T-cell (primary cell): Measurements from ENCODE around the gene CLNS1A. TPM values are rescaled to one million over a fixed set of nuclear protein-coding genes. Genes with fewer than 3 reads are reported as not detected.
"Not testable (repeated sequence)": the region's sequence is repeated elsewhere in the genome, so short reads cannot be mapped to it uniquely, and the experiment has no call there.

Experiments
- ATAC-seq, 4 experiments: fragments of 200-7000 bp in 3 of 4; fragments of 150-1000 bp in 1 of 4; cut with Tn5 transposase; replicated peaks in 1 of 4; 1 replicate in 3 of 4; 2 replicates in 1 of 4; pipeline ENCODE4 v1.10.0; 2021; ENCODE audit warnings: moderate library complexity in 3 of 4, mild to moderate bottlenecking in 2 of 4, moderate number of reproducible peaks in 1 of 4
- CTCF ChIA-PET, 2 donors: fragments of 300-600 bp; sonication (Branson Sonifier 250); formaldehyde crosslinking; loops; one replicate each; lab custom pipeline; 2022; ENCODE audit warnings: antibody characterized with exemption in 2 of 2; lab: Charles Lee
- POLR2A ChIA-PET, 2 donors: fragments of 300-600 bp; sonication (Branson Sonifier 250); formaldehyde crosslinking; loops; one replicate each; lab custom pipeline; 2022; ENCODE audit warnings: antibody characterized with exemption in 2 of 2; lab: Charles Lee
- DNase-seq, 35 experiments: peaks; one replicate each; pipeline versions ENCODE4 v3.0.0 to v3.0.0-alpha.2; 2013 to 2023
- H3K27ac ChIP-seq: one replicate; pipeline ENCODE4 v1.5.1; 2013; ENCODE audit warnings: low read length
- H3K27me3 ChIP-seq, 2 experiments: replicated peaks in 1 of 2; 1 replicate in 1 of 2; 2 replicates in 1 of 2; pipeline versions ENCODE4 v1.6.1 to v1.7.0; 2013; ENCODE audit warnings: low read length in 1 of 2, mixed read lengths in 1 of 2; ENCODE audit not compliant: control insufficient read depth in 2 of 2, insufficient read depth in 2 of 2; ENCODE audit errors: extremely low read depth in 1 of 2
- H3K36me3 ChIP-seq, 2 donors: 1 replicate in 1 of 2; 2 replicates in 1 of 2; pipeline versions ENCODE4 v1.6.1 to v1.7.0; 2013; ENCODE audit warnings: low read length in 1 of 2; ENCODE audit not compliant: control insufficient read depth in 2 of 2, insufficient read depth in 1 of 2; ENCODE audit errors: extremely low read depth in 1 of 2
- H3K4me1 ChIP-seq, 2 experiments: 1 replicate in 1 of 2; 2 replicates in 1 of 2; pipeline versions ENCODE4 v1.6.1 to v1.7.0; 2013; ENCODE audit warnings: low read length in 2 of 2, mixed read lengths in 1 of 2; ENCODE audit not compliant: insufficient read depth in 2 of 2, control insufficient read depth in 1 of 2; ENCODE audit errors: extremely low read depth in 1 of 2
- H3K4me3 ChIP-seq, 2 donors: 1 replicate in 1 of 2; 2 replicates in 1 of 2; pipeline versions ENCODE4 v1.5.1 to v1.7.0; 2013; ENCODE audit warnings: mild to moderate bottlenecking in 2 of 2, low read length in 1 of 2, moderate library complexity in 1 of 2; ENCODE audit not compliant: control insufficient read depth in 1 of 2; ENCODE audit errors: extremely low read depth in 1 of 2
- H3K9me3 ChIP-seq: 2 replicates; pipeline ENCODE4 v1.7.0; 2013
- H3K27ac Mint-ChIP-seq, 2 donors: one replicate each; pipeline ENCODE4 v1.8.0; 2020 to 2021; ENCODE audit warnings: mild to moderate bottlenecking in 2 of 2, mixed read lengths in 2 of 2
- H3K27me3 Mint-ChIP-seq, 2 donors: one replicate each; pipeline ENCODE4 v1.8.0; 2021 to 2022; ENCODE audit warnings: mixed read lengths in 2 of 2
- H3K36me3 Mint-ChIP-seq: one replicate; pipeline ENCODE4 v1.8.0; 2021; ENCODE audit warnings: mixed read lengths
- H3K4me1 Mint-ChIP-seq, 3 donors: one replicate each; pipeline ENCODE4 v1.8.0; 2020 to 2022; ENCODE audit warnings: mixed read lengths in 3 of 3, mild to moderate bottlenecking in 1 of 3
- H3K4me3 Mint-ChIP-seq, 3 donors: one replicate each; pipeline ENCODE4 v1.8.0; 2020 to 2022; ENCODE audit warnings: mild to moderate bottlenecking in 3 of 3, mixed read lengths in 3 of 3, moderate library complexity in 3 of 3
- H3K9me3 Mint-ChIP-seq, 3 donors: one replicate each; pipeline ENCODE4 v1.8.0; 2020 to 2022; ENCODE audit warnings: mixed read lengths in 3 of 3
- WGBS: methylation state at CpG from one replicate; pipeline ENCODE4 v1.1.5; 2013; ENCODE audit warnings: missing lambda C conversion rate; ENCODE audit not compliant: insufficient coverage; 5-methylcytosine and 5-hydroxymethylcytosine counted together
- total RNA-seq, 35 experiments: library from RNA in 6 of 35; stranded (reverse) in 6 of 35; fragments of 120-200 nt in 1 of 35; gene quantifications; one replicate each; pipeline versions ENCODE4 v1.2.1 to v1.2.4 and lab custom pipeline; 2013 to 2026

Gene CLNS1A
- total RNA-seq, 5 donors from 2014 or later (not counting 1 experiment from before 2014, with no cell fraction given) = 69.6 to 112 (median 103) TPM

DNA sequence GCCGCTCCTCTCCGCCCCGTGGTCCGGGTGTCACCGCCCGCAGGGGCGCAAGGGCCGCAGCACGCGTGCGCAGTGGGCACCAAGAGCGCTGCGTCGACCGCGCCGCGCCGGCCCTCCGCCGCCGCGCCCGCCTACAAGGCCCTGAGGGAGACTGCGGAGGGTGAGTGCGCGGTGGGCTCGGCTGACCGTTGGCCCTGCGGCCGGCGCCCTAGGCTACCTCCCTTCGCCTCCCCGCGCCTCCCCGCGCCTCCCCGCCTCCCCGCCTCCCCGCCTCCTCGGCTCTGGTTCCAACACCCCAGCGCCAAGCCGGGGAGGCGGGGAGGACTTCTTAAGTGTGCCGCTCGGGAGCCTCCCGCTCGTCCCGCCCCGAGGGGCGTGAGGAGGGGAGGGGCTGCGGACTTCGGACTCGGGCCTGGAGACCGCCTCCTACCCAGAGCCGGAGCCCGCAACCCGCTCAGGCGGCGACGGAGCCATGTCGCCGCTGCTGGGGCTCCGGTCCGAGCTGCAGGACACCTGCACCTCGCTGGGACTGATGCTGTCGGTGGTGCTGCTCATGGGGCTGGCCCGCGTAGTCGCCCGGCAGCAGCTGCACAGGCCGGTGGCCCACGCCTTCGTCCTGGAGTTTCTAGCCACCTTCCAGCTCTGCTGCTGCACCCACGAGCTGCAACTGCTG is 47.9 kb downstream of the CLNS1A start, which contains the start of gene AQP11:
AQP11 (plus strand) TSS at position 433 of the 673 bp plus-strand sequence; CDS start at position 473, 40 bp downstream.
- no peak within 1 kb of the TSS for H3K27ac ChIP-seq
- no peaks in the 10 kb centered on the region for H3K36me3 ChIP-seq
- Mint-ChIP-seq H3K36me3 (no peaks in the 10 kb centered on the region), H3K4me3 (peak within 1 kb of the TSS; percentile 82 to 95 (median 92)), H3K4me1 (peaks cover 14 to 18% (median 17%) of the 10 kb centered on the region in 3 donors), H3K9me3 (no peaks in the 10 kb centered on the region), H3K27ac (peak within 1 kb of the TSS in 1 of 2 donors; percentile 36), H3K27me3 (peaks cover 12 to 15% of the 10 kb centered on the region in 2 donors)
- H3K4me1 ChIP-seq = peaks cover 2 to 14% of the 10 kb centered on the region in 2 experiments
- peaks cover 0 to 8% of the 10 kb centered on the region in 2 experiments for H3K27me3 ChIP-seq
- DNase-seq (peak in 26 of 35 experiments; percentile 1 to 55 (median 17)), ATAC-seq (peak; percentile 73 to 77 (median 75))
- H3K4me3 ChIP-seq = peak within 1 kb of the TSS; percentile 51 to 91
- ChIA-PET POLR2A (no interaction called here), CTCF (no interaction called here)
- WGBS = under 1% methylated on average over 58 of the region's 75 CpGs
- H3K9me3 ChIP-seq = no peaks in the 10 kb centered on the region

DNA sequence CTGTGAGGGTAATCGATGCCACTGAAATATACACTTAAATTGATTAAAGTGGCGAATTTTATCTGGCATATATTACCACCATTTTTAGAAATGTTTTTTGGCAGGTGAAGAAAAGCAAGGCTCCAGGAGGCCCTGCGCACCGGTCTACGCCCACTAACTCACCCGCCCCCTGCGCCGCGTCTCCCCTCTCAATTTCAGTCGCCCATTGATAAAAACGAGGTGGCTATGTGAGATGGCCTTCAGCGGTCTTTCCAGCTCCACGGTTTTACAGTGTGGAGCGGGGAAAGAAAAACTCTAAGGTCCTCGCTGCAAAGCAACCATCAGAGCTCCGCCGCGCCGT is 48.4 kb downstream of the CLNS1A start:
- WGBS = 2% methylated on average over 8 of the region's 19 CpGs
- CTCF ChIA-PET = no interaction called here
- H3K9me3 Mint-ChIP-seq = no peaks in the 10 kb centered on the region
- POLR2A ChIA-PET = no interaction called here
- Histone ChIP-seq H3K4me1 (peaks cover 2 to 14% of the 10 kb centered on the region in 2 experiments), H3K27ac (no peak overlapping the region), H3K27me3 (peaks cover 0 to 8% of the 10 kb centered on the region in 2 experiments), H3K4me3 (peak overlapping the region; percentile 51 to 91), H3K9me3 (no peaks in the 10 kb centered on the region), H3K36me3 (no peaks in the 10 kb centered on the region)
- peak overlapping the region; percentile 77 to 95 (median 84) for H3K4me3 Mint-ChIP-seq
- ATAC-seq (peak; percentile 46 to 56 (median 49)), DNase-seq (peak in 6 of 35 experiments; percentile 1 to 43 (median 16))
- no peak overlapping the region for H3K27ac Mint-ChIP-seq
- H3K36me3 Mint-ChIP-seq = no peaks in the 10 kb centered on the region
- peaks cover 12 to 15% of the 10 kb centered on the region in 2 donors for H3K27me3 Mint-ChIP-seq
- H3K4me1 Mint-ChIP-seq = peaks cover 14 to 18% (median 17%) of the 10 kb centered on the region in 3 donors

DNA sequence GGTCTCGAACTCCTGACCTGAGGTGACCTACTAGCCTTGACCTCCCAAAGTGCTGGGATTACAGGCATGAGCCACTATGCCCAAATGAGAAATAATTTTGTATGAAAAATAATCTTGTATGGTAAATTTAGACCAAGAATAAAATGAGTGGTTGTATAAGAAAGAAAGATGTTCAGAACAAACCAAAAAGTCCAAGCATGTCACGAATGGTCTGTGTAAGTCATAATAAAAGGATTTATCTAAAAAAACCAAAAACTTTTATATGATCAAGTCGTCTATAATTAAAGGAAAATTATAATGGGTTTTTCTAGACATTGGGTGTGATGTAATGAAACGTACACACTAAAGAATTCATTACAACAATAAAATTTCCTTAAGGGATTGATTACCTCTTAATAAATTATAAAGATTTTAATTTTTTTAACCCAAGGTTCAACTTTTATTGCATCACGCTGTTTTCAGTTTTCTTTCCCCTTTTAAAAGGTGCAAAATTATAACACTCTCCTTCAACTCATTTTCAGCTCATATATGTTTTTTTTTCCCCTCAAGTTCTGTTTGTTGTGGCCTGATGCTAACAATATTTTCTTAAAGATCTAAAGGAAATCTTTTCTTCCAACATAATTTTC is 56.8 kb downstream of the CLNS1A start:
- CTCF ChIA-PET = no interaction called here
- Histone ChIP-seq H3K4me1 (no peaks in the 10 kb centered on the region), H3K27ac (no peak overlapping the region), H3K4me3 (no peak overlapping the region), H3K9me3 (no peaks in the 10 kb centered on the region), H3K36me3 (no peaks in the 10 kb centered on the region), H3K27me3 (no peaks in the 10 kb centered on the region)
- WGBS = no CpG with 5 or more reads among the region's 5 CpGs
- H3K4me3 Mint-ChIP-seq = no peak overlapping the region
- H3K4me1 Mint-ChIP-seq = no peaks in the 10 kb centered on the region
- no peaks in the 10 kb centered on the region for H3K36me3 Mint-ChIP-seq
- ATAC-seq = no peak
- peaks cover 8 to 11% of the 10 kb centered on the region in 2 donors for H3K27me3 Mint-ChIP-seq
- POLR2A ChIA-PET = no interaction called here
- no peak overlapping the region for H3K27ac Mint-ChIP-seq
- DNase-seq = no peak
- peaks cover 0 to 13% (median 4%) of the 10 kb centered on the region in 3 donors for H3K9me3 Mint-ChIP-seq

DNA sequence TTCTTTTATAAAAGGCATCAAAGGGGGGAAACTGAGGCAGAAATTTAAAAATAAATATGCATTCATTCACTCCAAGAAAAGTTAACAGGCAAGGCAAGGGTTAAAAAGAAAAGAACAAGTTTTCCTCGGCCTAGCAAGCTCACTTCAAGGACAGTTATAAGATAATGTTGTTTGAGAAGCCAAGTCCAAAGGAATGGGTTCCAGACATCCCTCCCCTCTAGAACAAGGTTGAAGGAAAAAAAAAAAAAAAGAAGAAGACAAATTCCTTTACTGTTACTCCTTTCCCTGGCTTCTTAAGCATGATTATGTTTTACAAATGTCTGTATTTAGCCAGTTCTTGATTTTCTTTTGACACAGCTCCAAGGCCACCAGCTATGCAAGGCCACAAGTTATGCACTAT is 62.2 kb downstream of the CLNS1A start:
- DNase-seq, H3K27me3 Mint-ChIP-seq, H3K36me3 Mint-ChIP-seq, H3K4me3 ChIP-seq, H3K9me3 ChIP-seq, H3K27ac ChIP-seq, H3K4me1 Mint-ChIP-seq, ATAC-seq, H3K9me3 Mint-ChIP-seq, CTCF ChIA-PET, H3K4me1 ChIP-seq, H3K4me3 Mint-ChIP-seq, H3K27ac Mint-ChIP-seq, H3K36me3 ChIP-seq, H3K27me3 ChIP-seq, POLR2A ChIA-PET: not testable (repeated sequence)
- no CpG with 5 or more reads among the region's 1 CpG for WGBS

DNA sequence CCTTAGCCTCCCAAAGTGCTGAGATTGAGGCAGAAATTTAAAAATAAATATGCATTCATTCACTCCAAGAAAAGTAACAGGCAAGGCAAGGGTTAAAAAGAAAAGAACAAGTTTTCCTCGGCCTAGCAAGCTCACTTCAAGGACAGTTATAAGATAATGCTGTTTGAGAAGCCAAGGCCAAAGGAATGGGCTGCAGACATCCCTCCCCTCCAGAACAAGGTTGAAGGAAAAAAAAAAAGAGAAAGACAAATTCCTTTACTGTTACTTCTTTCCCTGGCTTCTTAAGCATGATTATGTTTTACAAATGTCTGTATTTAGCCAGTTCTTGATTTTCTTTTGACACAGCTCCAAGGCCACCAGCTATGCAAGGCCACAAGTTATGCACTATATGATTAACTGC is 66.7 kb downstream of the CLNS1A start:
- H3K27ac ChIP-seq, H3K4me3 ChIP-seq, H3K4me1 ChIP-seq, H3K9me3 ChIP-seq, H3K36me3 Mint-ChIP-seq, H3K36me3 ChIP-seq, ATAC-seq, H3K9me3 Mint-ChIP-seq, H3K4me1 Mint-ChIP-seq, H3K4me3 Mint-ChIP-seq, POLR2A ChIA-PET, H3K27ac Mint-ChIP-seq, DNase-seq: not testable (repeated sequence)
- CTCF ChIA-PET = interaction anchor here (0.6 to 0.7 kb wide), 2 partner anchors 57 to 681 kb away, joined by 3 read pairs; no protein-coding TSS in a partner anchor
- H3K27me3 Mint-ChIP-seq = peaks cover 21% of the 10 kb centered on the region in 2 donors
- H3K27me3 ChIP-seq = peaks cover 0 to 11% of the 10 kb centered on the region in 2 experiments
- no CpG with 5 or more reads among the region's 1 CpG for WGBS

- Mint-ChIP-seq H3K36me3 (no peaks in the 10 kb centered on the region), H3K9me3 (peaks cover 0 to 3% (median 0%) of the 10 kb centered on the region in 3 donors), H3K27ac (no peak overlapping the region), H3K27me3 (peaks cover 21 to 26% of the 10 kb centered on the region in 2 donors), H3K4me1 (no peaks in the 10 kb centered on the region), H3K4me3 (no peak overlapping the region)
- H3K4me1 ChIP-seq = no peaks in the 10 kb centered on the region
- ATAC-seq = no peak
- no peaks in the 10 kb centered on the region for H3K9me3 ChIP-seq
- ChIA-PET CTCF (interaction anchor here in 1 of 2 donors (0.6 kb wide), 1 partner anchor 157 kb away, joined by 4 read pairs; no protein-coding TSS in a partner anchor), POLR2A (no interaction called here)
- no peaks in the 10 kb centered on the region for H3K36me3 ChIP-seq
- no peak overlapping the region for H3K27ac ChIP-seq
- WGBS = no CpG with 5 or more reads among the region's 2 CpGs
- DNase-seq = no peak
- no peak overlapping the region for H3K4me3 ChIP-seq
- H3K27me3 ChIP-seq = peaks cover 0 to 11% of the 10 kb centered on the region in 2 experiments
These were observed 67.9 kb downstream of the CLNS1A start for GRCh38 chr11:77569676-77570070.
